ENCODE results near the gene ZIC5.

GRCh38 chr13:99944606-99945005 lies 27.0 kb downstream of the ZIC5 start:
- TF ChIP-seq YY1 (IDR thresholded peaks at IDR 0.05; ENCODE audit: insufficient read depth, insufficient read length) (no peak), ZNF274 (IDR thresholded peaks at IDR 0.05; ENCODE audit: low read depth, low read length) (no peak)
